ENCODE data around the gene STAT3. TPM values are rescaled to one million over a fixed set of nuclear protein-coding genes. Genes with fewer than 3 reads are reported as not detected.

STAT3 gene
- total and polyA plus RNA-seq, 2 donors (not counting 3 experiments of a cell fraction or from before 2014, with no cell fraction given), result 59.1 to 124 TPM

DNA sequence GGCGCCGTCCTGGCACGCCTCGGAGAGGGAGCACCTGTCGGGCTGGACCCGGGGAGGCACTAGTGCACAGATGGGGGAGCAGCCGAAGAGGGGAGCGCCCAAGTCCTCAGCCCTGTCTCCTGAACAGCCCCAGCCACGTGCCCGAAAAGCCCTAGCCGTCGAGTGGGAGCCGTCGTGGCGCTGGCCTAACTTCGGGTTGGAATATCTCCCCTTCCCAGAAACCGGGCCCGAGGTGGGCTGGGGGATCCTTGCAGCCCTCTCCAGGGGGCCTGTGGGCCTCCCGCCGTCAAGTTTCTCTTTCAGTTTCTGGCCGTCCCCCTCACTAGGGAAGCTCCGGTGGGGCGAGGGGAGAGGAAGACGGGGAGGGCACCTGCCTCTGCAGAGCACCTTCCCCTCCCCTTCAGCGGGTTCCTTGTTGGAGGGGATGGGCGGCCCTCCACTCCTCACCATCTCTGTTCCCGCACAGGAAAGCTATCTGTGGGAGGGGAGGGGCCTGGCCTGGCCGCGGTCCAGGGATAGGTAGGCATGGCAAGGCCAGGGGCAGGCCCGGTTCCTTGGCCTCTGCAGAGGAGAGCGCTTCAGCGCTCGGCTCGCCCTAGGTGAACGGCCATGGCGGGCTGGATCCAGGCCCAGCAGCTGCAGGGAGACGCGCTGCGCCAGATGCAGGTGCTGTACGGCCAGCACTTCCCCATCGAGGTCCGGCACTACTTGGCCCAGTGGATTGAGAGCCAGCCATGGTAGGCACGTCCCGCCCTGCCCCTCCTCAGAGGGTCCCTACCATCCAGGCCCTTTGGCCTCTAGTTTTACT is 99.2 kb downstream of the STAT3 start:
- Histone ChIP-seq H4K20me1 (replicated peaks; ENCODE audit: control insufficient read depth, extremely low read depth, insufficient read depth, low read length) (no peaks in the 10 kb centered on the region), H3K9ac (replicated peaks; ENCODE audit: extremely low read depth, insufficient read depth, low read length) (no peak overlapping the region), H3K27me3 (ENCODE audit: control insufficient read depth in 2 of 2, insufficient read depth in 2 of 2, low read length in 2 of 2) (no peaks in the 10 kb centered on the region), H2AFZ (ENCODE audit: low read depth, low read length) (peak overlapping the region; percentile 69), H3K27ac (ENCODE audit: insufficient read depth, low read depth, low read length) (no peak overlapping the region), H3K4me1 (ENCODE audit: control insufficient read depth, extremely low read depth, insufficient read depth, low read length) (peaks cover 14% of the 10 kb centered on the region), H3K79me2 (ENCODE audit: control insufficient read depth, insufficient read depth, low read length) (no peaks in the 10 kb centered on the region), H3K36me3 (ENCODE audit: control insufficient read depth in 2 of 2, extremely low read depth in 1 of 2, insufficient read depth in 2 of 2, low read length in 2 of 2) (no peaks in the 10 kb centered on the region), H3K9me1 (replicated peaks; ENCODE audit: control insufficient read depth, extremely low read depth, insufficient read depth, low read length) (no peaks in the 10 kb centered on the region), H3K4me2 (ENCODE audit: insufficient read depth, low read length) (peak overlapping the region; percentile 54), H3K4me3 (replicated peaks in 1 of 3; ENCODE audit: insufficient read depth in 1 of 3, low read depth in 1 of 3, low read length in 3 of 3) (peak overlapping the region in 1 of 3 experiments; percentile 23), H3K9me3 (replicated peaks; ENCODE audit: control insufficient read depth, insufficient read depth, low read length) (no peaks in the 10 kb centered on the region)
- intact Hi-C loops (cut with micrococcal nuclease) (no loop called here), dilution Hi-C loops (cut with MboI; ENCODE audit: extremely low pct_ligation_motif_present, low sequenced_read_pairs) (no loop called here)
- BruUV-seq (replicated peaks), result no TSS peak
- POLR2A ChIA-PET, result no interaction called here
- no peak for FAIRE-seq
- CTCF ChIA-PET, result interaction anchor here (0.9 to 9.6 kb wide), 2 partner anchors 12 to 66 kb away, joined by 3 to 89 read pairs; no protein-coding TSS in a partner anchor
- TF ChIP-seq FOS (IDR thresholded peaks at IDR 0.05; ENCODE audit: borderline replicate concordance, insufficient read depth, low read length) (no peak), POLR2AphosphoS5 (IDR thresholded peaks at IDR 0.05; ENCODE audit: insufficient read depth, low read depth, low read length) (no peak), GATA2 (IDR thresholded peaks at IDR 0.05; ENCODE audit: insufficient read depth, insufficient read length, low read depth, low read length) (no peak), CTCF (IDR thresholded peaks at IDR 0.05; ENCODE audit: extremely low read depth in 1 of 2, insufficient read depth in 1 of 2, low read depth in 1 of 2, low read length in 2 of 2) (no peak), MYC (IDR thresholded peaks at IDR 0.05; ENCODE audit: low read depth, low read length) (no peak), POLR2A (IDR thresholded peaks at IDR 0.05; ENCODE audit: low read depth, low read length) (no peak), JUN (IDR thresholded peaks at IDR 0.05; ENCODE audit: borderline replicate concordance, insufficient read depth, insufficient read length, low read depth) (no peak), EZH2 (IDR thresholded peaks at IDR 0.05; ENCODE audit: borderline replicate concordance, low read depth, low read length, severe bottlenecking) (no peak), MAX (IDR thresholded peaks at IDR 0.05; ENCODE audit: insufficient read depth, insufficient read length) (no peak)
- no peak for DNase-seq (ENCODE audit: low read depth, low spot score)
